Measurements from ENCODE around the gene LMOD3. TPM values are rescaled to one million over a fixed set of nuclear protein-coding genes. Genes with fewer than 3 reads are reported as not detected.

Gene LMOD3
- total and polyA plus RNA-seq, 2 donors (not counting 3 experiments of a cell fraction or from before 2014, with no cell fraction given), result not detected

GRCh38 chr3:69097407-69098086 is 24.8 kb downstream of the LMOD3 start:
- Histone ChIP-seq H3K4me3 (replicated peaks in 1 of 3; ENCODE audit: insufficient read depth in 1 of 3, low read depth in 1 of 3, low read length in 3 of 3) (no peak overlapping the region), H3K4me2 (ENCODE audit: insufficient read depth, low read length) (no peak overlapping the region), H3K9ac (replicated peaks; ENCODE audit: extremely low read depth, insufficient read depth, low read length) (no peak overlapping the region), H2AFZ (ENCODE audit: low read depth, low read length) (no peak overlapping the region), H3K9me3 (replicated peaks; ENCODE audit: control insufficient read depth, insufficient read depth, low read length) (no peaks in the 10 kb centered on the region), H4K20me1 (replicated peaks; ENCODE audit: control insufficient read depth, extremely low read depth, insufficient read depth, low read length) (no peaks in the 10 kb centered on the region), H3K36me3 (ENCODE audit: control insufficient read depth in 2 of 2, extremely low read depth in 1 of 2, insufficient read depth in 2 of 2, low read length in 2 of 2) (peaks cover 4 to 12% of the 10 kb centered on the region in 2 experiments), H3K9me1 (replicated peaks; ENCODE audit: control insufficient read depth, extremely low read depth, insufficient read depth, low read length) (no peaks in the 10 kb centered on the region), H3K79me2 (ENCODE audit: control insufficient read depth, insufficient read depth, low read length) (peaks cover 60% of the 10 kb centered on the region), H3K27me3 (ENCODE audit: control insufficient read depth in 2 of 2, insufficient read depth in 2 of 2, low read length in 2 of 2) (no peaks in the 10 kb centered on the region), H3K27ac (ENCODE audit: insufficient read depth, low read depth, low read length) (no peak overlapping the region), H3K4me1 (ENCODE audit: control insufficient read depth, extremely low read depth, insufficient read depth, low read length) (peaks cover 16% of the 10 kb centered on the region)
- FAIRE-seq (no peak), DNase-seq (ENCODE audit: low read depth, low spot score) (no peak)
- no TSS peak for BruUV-seq (replicated peaks)
- CTCF ChIA-PET, result interaction anchor here (1.1 kb wide), 1 partner anchor 24 kb away, joined by 3 read pairs; no protein-coding TSS in a partner anchor
- intact Hi-C loops (cut with micrococcal nuclease) (no loop called here), dilution Hi-C loops (cut with MboI; ENCODE audit: extremely low pct_ligation_motif_present, low sequenced_read_pairs) (no loop called here)
- POLR2A ChIA-PET, result interaction anchor here (0.7 kb wide), 1 partner anchor 85 kb away, joined by 3 read pairs; no protein-coding TSS in a partner anchor
- TF ChIP-seq, protein P1, sequence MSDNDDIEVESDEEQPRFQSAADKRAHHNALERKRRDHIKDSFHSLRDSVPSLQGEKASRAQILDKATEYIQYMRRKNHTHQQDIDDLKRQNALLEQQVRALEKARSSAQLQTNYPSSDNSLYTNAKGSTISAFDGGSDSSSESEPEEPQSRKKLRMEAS (IDR thresholded peaks at IDR 0.05; ENCODE audit: insufficient read depth, insufficient read length), result no peak
- TF ChIP-seq POLR2AphosphoS5 (IDR thresholded peaks at IDR 0.05; ENCODE audit: insufficient read depth, low read depth, low read length) (no peak), CTCF (IDR thresholded peaks at IDR 0.05; ENCODE audit: extremely low read depth in 1 of 2, insufficient read depth in 1 of 2, low read depth in 1 of 2, low read length in 2 of 2) (no peak), MYC (IDR thresholded peaks at IDR 0.05; ENCODE audit: low read depth, low read length) (no peak), POLR2A (IDR thresholded peaks at IDR 0.05; ENCODE audit: low read depth, low read length) (no peak)

Data from endothelial cell of umbilical vein (primary cell).